Endothelial cell of umbilical vein (primary cell): Measurements from ENCODE around the gene ANXA2R.

Source experiments
- CTCF ChIP-seq, 2 donors: IDR thresholded peaks; 1 replicate in 1 of 2; 2 replicates in 1 of 2; pipeline ENCODE4 v1.5.1; 2011; ENCODE audit warnings: low read length in 2 of 2, mild to moderate bottlenecking in 2 of 2, moderate library complexity in 2 of 2, control low read depth in 1 of 2, inconsistent platforms in 1 of 2, low read depth in 1 of 2; ENCODE audit not compliant: insufficient read depth in 1 of 2; ENCODE audit errors: extremely low read depth in 1 of 2
- EZH2 ChIP-seq: IDR thresholded peaks from 2 replicates; pipeline ENCODE4 v1.6.1; 2012; ENCODE audit warnings: borderline replicate concordance, low read depth, mild to moderate bottlenecking, moderate library complexity, low read length, inconsistent platforms; ENCODE audit not compliant: severe bottlenecking
- FOS ChIP-seq: IDR thresholded peaks from 2 replicates; pipeline ENCODE4 v1.6.1; 2011; ENCODE audit warnings: mild to moderate bottlenecking, low read length, moderate library complexity, borderline replicate concordance; ENCODE audit not compliant: insufficient read depth
- GATA2 ChIP-seq: IDR thresholded peaks from 2 replicates; pipeline ENCODE4 v1.7.0; 2011; ENCODE audit warnings: low read depth, mild to moderate bottlenecking, moderate library complexity, mixed read lengths, low read length; ENCODE audit not compliant: insufficient read length, insufficient read depth
- JUN ChIP-seq: IDR thresholded peaks from 2 replicates; pipeline ENCODE4 v1.6.1; 2011; ENCODE audit warnings: borderline replicate concordance, low read depth; ENCODE audit not compliant: insufficient read length, insufficient read depth
- MAX ChIP-seq: IDR thresholded peaks from 2 replicates; pipeline ENCODE4 v1.6.1; 2011; ENCODE audit not compliant: insufficient read depth, insufficient read length
- MYC ChIP-seq: IDR thresholded peaks from one replicate; pipeline ENCODE4 v1.6.1; 2011; ENCODE audit warnings: mild to moderate bottlenecking, low read depth, low read length
- POLR2A ChIP-seq: IDR thresholded peaks from 2 replicates; pipeline ENCODE4 v1.6.1; 2012; ENCODE audit warnings: low read depth, mild to moderate bottlenecking, control low read depth, low read length
- POLR2AphosphoS5 ChIP-seq: IDR thresholded peaks from 2 replicates; pipeline ENCODE4 v1.6.1; 2012; ENCODE audit warnings: low read depth, mild to moderate bottlenecking, control low read depth, low read length, moderate library complexity; ENCODE audit not compliant: insufficient read depth

GRCh38 chr5:43001748-43002147 lies 38.4 kb downstream of the ANXA2R start:
- TF ChIP-seq POLR2A: no peak
- TF ChIP-seq CTCF (IDR thresholded peaks at IDR 0.05; ENCODE audit: extremely low read depth in 1 of 2, insufficient read depth in 1 of 2, low read depth in 1 of 2, low read length in 2 of 2): no peak
- no peak for TF ChIP-seq EZH2
- no peak for TF ChIP-seq FOS
- TF ChIP-seq MAX: no peak
- no peak for TF ChIP-seq POLR2AphosphoS5
- no peak for TF ChIP-seq JUN
- no peak for TF ChIP-seq MYC
- no peak for TF ChIP-seq GATA2
